AG08396 (cell line): ENCODE measurements around the gene POSTN.

Source experiments
- DNase-seq: peaks from one replicate; pipeline ENCODE4 v3.0.0; 2012; ENCODE audit warnings: low spot score, mixed read lengths

Gene POSTN

GRCh38 chr13:37598597-37598996 is at the start of gene POSTN:
Gene POSTN, minus strand, starts transcription at chr13:37598768. Its CDS starts 42 bp downstream, at chr13:37598726.
- no peak for DNase-seq

DNA sequence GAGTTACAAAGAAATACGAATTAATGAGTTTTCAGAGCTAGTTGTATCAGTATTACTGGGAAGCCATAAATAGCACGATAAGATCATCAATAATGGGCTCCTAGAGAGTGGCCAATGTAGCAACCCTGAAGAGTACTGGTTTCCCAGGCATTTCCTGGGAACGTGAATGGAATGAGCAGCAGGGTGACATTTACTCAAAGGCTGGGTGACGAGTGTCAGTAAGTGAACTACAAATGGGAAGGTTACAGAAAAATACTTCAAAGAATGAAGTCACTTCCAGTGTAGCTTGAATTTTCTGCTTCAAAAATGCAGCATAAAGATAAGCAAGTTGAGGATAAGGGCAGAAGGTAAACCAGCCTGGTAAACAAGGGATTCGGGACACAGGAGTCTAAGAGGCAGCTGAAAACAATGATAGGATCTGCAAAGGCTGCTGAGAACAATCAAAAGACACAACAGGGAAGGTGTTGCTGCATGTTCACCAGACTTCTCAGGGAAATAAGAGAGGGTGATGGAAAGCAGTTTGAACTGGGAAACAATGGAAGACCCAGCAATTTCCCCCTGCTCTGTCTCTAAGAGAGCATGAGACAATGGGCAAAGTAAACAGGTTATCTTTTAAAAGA is 48.6 kb upstream of the POSTN start:
- DNase-seq, result no peak

GRCh38 chr13:37646531-37646930 is 48.0 kb upstream of the POSTN start:
- no peak for DNase-seq

DNA sequence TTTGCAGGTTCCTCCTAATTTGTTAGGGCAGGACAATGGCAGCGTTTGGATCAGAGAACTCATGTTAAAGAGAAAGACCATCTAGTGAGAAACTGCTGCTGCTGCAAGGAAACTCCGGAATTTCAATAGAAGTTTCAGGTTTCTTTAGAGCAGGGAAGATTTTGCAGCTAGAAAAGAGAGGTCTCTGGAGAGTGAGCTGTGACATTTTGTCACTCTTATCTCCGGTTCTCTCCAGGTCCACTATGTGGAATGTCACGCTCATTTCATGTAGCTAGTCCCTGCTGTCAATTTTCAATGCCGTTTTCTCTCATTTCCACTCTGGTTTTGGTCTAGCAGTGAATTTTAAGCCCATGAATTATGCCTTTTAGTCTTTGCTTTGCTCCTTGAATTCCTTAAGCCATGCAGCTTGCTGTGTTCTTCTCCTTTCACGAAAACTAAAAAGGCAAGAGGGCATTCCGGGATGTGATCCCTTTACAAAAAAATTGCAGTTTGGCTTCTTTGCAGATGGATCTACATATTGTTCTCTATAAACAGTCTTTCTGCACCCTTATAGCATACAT is 46.7 kb upstream of the POSTN start:
- no peak for DNase-seq

- DNase-seq, result no peak
These were observed 42.8 kb upstream of the POSTN start for GRCh38 chr13:37641391-37641790.

DNA sequence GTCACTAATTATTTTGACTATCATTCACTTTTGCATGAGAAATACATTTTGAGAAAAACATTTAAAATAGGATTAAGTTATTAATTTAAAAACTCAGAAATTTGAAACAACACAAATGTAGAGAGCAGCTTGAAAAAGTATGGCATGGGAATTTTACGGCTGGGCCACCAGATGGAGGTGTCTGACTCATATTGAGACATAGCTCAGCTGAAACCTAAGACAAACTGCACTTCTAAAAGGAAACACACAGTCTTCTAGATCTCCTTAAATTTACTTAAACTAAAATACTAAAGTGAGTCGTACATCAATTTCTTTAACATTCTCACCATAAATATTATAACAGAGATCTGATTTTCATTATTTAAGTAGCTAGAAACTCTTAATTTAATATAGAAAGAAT is 41.9 kb upstream of the POSTN start:
- peak; percentile 36 for DNase-seq

- DNase-seq, result no peak
These were observed 38.1 kb upstream of the POSTN start for GRCh38 chr13:37636701-37637100.

DNA sequence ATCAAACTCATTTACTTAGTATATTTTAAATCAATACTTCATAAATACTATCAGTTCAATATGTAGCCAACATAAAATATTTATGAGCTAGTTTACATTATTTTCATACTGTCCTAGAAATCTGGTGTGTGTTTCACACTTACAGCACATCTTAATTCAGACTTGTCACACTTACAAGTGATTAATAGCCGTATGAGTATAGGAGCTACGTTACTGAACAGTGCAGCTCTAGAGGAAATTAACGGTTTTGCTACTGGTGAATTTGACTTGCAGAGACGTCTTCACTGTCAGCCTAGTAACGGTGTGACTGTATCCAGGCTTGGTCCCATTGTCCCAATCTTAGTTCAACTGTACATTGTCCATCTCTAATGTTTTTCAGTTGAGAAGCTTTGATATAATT is 33.7 kb upstream of the POSTN start:
- DNase-seq, result no peak

DNA sequence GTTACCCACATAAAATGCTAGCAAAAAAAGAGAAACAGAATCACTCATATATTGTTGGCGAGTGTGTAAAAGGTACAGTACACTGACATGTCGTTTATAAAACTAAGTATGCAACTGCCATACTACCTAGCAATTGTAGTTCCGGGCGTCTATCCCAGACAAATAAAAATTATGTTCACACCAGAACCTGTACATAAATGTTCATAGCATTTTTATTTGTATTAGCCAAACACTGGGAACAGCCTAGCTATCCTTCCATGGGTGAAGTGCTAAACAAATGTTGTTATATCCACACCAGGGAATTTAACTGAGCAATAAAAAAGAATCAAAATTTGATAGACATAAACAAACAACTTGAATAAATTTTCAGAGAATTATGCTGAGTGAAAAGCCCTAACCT is 28.9 kb upstream of the POSTN start:
- no peak for DNase-seq

DNA sequence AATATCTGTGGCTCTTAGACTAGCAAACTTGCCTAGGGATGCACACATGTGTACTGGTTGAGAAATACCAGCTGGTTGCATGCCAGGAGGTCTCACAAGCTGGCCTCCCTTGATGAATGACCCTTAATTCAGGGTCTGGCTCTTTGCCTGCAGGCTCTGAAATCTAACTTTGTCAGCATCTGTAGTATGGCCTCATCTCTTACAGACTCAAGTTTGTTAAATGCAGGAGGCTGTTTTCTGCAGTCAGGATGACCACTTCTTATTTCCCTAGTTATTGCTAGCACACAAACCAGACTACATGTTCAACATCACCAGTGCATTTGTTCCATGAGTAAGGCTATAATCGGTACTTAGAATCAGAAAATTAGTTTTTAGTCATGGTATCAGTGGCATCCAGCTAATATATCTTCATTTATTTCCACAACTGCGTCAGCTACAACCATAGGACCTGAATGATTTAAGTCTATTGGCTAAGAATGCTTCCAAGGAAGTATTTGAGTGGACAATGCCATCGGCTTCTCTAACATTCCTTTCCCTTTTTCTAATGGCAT is 23.3 kb upstream of the POSTN start:
- DNase-seq, result peak; percentile 3

DNA sequence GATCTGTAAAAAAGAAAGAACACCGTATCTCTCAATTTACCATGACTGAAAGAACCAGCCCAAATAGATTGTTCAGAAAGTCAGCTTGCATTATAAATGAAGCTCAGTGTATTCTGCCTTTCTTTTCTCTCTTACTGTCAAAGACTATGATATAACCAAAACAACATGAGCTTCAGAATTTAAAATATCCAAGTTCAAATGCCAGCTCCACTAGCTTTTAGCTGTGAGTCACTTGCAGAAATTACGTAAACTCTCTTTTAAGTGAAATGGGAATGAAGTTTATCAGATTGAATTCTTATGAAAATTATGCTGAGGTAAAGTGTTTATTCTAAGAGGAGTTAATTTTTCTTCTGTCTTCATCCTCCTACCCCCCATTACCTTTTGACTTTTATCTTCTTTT is 20.0 kb upstream of the POSTN start:
- DNase-seq, result peak; percentile 8

GRCh38 chr13:37617173-37617572 is 18.6 kb upstream of the POSTN start:
- DNase-seq, result peak; percentile 25

GRCh38 chr13:37616131-37616530 is 17.6 kb upstream of the POSTN start:
- DNase-seq, result peak; percentile 3

DNA sequence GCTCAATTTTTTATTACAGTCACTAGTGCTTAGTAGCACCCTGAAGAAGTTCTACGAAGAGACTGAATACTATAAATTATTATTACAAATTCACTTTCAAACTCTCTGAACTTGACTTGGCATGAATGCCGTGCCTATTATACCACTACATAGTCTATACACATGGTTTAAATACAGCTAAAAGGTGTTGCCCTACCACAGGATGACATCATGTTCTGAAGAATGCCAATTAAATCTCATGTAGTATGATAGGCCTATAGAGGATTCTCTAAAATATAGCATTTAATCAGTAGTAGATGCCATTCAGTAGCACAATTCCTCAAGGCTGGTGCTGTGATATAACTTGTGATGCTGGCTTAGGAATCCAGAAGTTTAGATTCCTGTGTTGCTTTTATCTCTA is 16.7 kb upstream of the POSTN start:
- DNase-seq, result no peak

- DNase-seq, result no peak
These were observed 15.1 kb upstream of the POSTN start for GRCh38 chr13:37613638-37614037.

DNA sequence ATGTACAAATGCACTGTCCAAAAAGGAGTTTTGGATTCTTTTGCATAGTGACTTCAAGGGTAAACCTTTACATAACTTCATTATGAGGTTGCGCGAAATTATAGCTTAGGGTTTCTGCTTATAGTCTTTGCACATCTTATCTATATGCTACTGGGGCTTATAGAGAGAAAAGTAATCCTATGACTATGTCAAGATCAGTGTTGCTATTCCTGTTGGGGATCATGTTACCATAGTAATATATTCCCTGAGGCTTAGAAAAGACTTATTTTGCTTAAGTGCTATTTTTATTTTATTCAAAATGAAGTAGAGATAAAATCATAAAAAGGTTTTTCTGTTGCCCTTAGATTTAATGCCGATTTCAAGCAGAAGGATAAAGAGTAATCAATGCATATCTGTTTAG is 14.7 kb upstream of the POSTN start:
- no peak for DNase-seq

GRCh38 chr13:37608750-37609339 is 10.3 kb upstream of the POSTN start:
- no peak for DNase-seq

GRCh38 chr13:37602733-37603381 is 4.3 kb upstream of the POSTN start:
- peak; percentile 7 for DNase-seq

DNA sequence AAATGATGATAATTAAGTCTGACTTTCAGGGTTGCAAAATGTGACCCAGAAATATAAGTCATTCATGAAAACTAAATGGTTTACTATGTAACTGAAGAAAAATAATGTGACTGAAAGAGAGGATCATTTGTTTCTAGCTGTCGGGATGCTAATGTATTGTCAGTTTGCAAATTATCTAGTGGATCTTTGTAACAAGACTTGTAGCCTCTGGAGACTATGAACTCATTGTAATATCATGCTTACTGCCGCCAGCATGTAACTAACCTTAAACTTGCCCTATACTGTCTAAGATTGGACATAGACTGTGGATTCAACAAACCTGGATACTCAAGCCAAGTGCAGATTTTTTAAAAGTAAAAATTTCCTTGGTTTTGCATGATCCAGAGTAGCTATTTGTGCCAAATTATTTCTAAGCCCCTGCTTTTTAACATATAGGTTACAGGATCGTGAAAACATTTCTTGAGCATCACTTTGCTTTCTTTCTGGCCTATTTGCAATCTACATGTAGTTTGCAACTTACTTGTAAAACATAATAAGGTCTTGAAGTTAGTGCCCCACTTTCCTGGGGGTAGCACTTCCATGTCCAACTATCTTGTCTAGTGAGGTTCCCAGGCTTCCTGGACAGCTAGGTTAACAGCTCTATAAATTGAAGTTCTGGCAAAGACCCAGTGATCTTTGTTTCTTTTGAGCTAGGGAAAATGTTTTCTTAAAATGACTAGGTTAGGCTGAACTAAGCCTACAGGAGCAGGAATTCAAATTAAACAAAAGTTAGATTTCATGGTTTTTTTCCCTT is 3.3 kb upstream of the POSTN start:
- DNase-seq, result no peak

DNA sequence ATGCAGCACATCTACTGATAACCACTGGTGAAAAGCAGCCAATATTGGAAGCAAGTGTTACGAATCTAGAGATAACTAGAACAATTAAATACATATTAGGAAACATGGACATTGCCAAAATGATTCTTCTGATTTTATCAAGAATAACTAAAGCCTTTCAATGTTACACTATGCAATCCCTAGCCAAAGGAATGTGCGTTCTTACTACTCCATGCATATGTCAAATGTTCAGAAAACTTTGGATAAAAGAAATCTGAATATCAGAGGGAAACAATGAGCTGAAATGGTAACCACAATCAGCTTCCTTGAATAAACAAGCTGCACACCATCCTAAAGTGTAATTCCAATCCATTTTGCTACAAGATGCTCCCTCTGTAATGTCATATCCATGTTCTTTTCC is 951 bp upstream of the POSTN start:
- no peak for DNase-seq

DNA sequence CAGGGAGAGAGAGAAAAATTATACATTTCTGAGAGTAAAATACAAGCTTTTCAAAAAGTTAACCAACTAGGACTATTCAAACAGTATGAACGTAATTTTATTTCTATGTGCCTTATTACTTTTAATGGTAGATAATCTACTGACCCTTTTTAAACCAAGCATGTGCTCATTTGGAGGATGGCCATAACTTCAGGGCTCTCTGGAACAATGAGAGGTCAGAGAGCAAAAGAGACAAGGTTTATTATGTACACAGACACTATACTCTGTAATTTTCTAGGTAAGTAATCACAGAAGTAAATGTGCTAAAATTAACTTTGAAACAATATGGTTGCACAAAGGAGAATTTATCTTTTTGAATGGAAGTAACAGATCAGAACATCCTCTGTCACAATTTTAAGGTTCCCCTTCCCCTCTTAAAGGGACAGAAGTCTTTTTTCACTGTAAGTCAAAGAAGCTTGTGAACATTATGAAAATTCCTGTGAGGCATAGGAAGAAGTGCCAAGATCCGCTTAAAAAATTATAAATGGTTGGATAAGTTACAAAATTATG is 1.0 kb downstream of the POSTN start:
- DNase-seq, result no peak

GRCh38 chr13:37596805-37597204 is 1.8 kb downstream of the POSTN start:
- DNase-seq, result no peak
